Vagina (tissue), 2 donors: ENCODE data around the gene STXBP5.

Experiments used
- CTCF ChIP-seq, 3 experiments: fragments of 450-650 bp in 2 of 3; fragments of 200-600 bp in 1 of 3; sonication (generic) in 1 of 3; IDR thresholded peaks; one replicate each; pipeline ENCODE4 v1.5.1; 2017 to 2019; ENCODE audit warnings: antibody characterized with exemption in 3 of 3, mild to moderate bottlenecking in 2 of 3, moderate library complexity in 2 of 3
- POLR2A ChIP-seq, 2 donors: fragments of 450-650 bp; IDR thresholded peaks; one replicate each; pipeline ENCODE4 v1.6.1; 2017; ENCODE audit warnings: antibody characterized with exemption in 2 of 2, mild to moderate bottlenecking in 2 of 2, moderate library complexity in 2 of 2
- POLR2AphosphoS5 ChIP-seq, 2 donors: sonication (generic); formaldehyde crosslinking; IDR thresholded peaks; one replicate each; pipeline ENCODE4 v1.9.0; 2017; ENCODE audit warnings: antibody characterized with exemption in 2 of 2, mild to moderate bottlenecking in 2 of 2, low read depth in 1 of 2; ENCODE audit not compliant: insufficient read depth in 1 of 2

DNA sequence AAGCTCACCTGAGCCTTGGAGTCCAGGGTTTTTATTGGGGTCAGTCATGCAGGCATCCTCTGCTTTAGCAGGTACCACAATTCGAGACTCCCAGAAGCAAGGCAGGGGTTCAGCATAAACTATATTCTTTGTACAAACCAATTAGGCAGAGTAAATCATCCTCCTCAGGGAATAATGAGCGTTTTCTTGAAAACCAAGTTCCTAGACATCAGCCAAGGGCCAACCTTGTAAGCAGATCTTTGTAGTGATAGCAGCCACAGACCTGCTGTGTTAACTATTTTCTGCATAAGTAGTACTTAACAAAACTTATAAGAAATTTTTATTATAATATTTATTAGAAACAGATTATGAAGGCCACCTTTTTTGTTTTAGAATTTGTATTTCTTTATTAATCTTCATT, 74.7 kb downstream of the STXBP5 start:
- TF ChIP-seq CTCF (IDR thresholded peaks at IDR 0.05) = no peak
- TF ChIP-seq POLR2A (IDR thresholded peaks at IDR 0.05) = no peak
- no peak for TF ChIP-seq POLR2AphosphoS5 (IDR thresholded peaks at IDR 0.05; ENCODE audit: insufficient read depth in 1 of 2, low read depth in 1 of 2)
